Choroid plexus epithelial cell (primary cell): ENCODE data around the gene KIF27.

Source experiments
- DNase-seq: peaks from one replicate; pipeline ENCODE4 v3.0.0-alpha.2; 2010; ENCODE audit warnings: low read depth
- H3K4me3 ChIP-seq: 2 replicates; pipeline ENCODE4 v1.5.1; 2011; ENCODE audit warnings: low read depth, mild to moderate bottlenecking, control low read depth, low read length, moderate library complexity
- TF ChIP-seq, protein P1 (sequence below): conservative IDR thresholded peaks from 2 replicates; pipeline ENCODE4 v1.5.1; 2011; ENCODE audit warnings: low read depth, mild to moderate bottlenecking, control low read depth, inconsistent platforms, low read length, moderate library complexity

KIF27 gene

DNA sequence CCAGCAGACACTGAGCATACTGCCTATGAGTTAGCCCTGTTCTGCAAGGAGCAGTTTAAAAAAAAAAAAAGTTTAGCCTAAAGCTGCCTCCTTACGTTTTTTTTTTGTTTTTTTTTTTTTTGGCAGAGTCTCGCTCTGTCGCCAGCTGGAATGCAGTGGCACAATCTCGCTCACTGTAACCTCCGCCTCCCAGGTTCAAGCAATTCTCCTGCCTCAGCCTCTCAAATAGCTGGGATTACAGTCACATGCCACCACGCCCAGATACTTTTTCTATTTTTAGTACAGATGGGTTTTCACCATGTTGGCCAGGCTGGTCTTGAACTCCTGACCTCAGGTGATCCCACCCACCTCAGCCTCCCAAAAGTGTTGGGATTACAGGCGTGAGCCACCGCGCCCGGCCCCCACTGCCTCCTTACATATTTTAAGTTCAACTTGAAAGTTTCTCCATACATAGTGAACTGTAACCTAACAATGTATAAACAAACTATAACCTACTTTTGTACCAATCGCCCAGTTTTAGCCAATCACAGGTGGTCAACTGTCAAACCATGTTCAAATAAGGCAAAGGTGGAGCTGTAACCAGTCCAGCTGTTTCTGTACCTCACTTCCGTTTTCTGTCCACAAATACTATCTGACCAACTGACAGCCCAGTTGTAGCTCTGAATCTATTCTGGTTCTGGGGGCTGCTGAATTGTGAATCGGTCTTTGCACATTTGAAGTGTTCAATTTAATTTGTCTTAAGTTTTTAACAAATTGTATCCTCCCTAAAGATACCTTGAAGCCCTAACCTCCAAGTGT is 120.8 kb downstream of the KIF27 start:
- TF ChIP-seq, protein P1, sequence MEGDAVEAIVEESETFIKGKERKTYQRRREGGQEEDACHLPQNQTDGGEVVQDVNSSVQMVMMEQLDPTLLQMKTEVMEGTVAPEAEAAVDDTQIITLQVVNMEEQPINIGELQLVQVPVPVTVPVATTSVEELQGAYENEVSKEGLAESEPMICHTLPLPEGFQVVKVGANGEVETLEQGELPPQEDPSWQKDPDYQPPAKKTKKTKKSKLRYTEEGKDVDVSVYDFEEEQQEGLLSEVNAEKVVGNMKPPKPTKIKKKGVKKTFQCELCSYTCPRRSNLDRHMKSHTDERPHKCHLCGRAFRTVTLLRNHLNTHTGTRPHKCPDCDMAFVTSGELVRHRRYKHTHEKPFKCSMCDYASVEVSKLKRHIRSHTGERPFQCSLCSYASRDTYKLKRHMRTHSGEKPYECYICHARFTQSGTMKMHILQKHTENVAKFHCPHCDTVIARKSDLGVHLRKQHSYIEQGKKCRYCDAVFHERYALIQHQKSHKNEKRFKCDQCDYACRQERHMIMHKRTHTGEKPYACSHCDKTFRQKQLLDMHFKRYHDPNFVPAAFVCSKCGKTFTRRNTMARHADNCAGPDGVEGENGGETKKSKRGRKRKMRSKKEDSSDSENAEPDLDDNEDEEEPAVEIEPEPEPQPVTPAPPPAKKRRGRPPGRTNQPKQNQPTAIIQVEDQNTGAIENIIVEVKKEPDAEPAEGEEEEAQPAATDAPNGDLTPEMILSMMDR, result no peak

DNA sequence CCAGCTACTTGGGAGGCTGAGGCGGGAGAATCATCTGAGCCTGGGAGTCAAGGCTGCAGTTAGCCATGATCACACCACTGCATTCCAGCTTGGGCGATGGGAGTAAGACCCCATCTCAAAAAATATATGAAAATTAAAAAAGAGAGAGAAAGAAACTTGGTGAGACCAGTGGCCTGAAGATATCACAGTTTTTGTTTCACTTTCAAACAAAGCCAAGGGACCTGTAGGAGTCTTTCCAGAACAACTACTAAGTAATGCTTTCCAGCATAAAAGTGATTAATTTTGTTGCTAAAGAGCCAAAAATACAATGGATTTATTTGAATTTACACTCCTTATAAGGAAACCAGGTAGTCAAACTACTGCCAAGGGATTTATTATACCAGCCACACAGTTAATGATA is 127.2 kb downstream of the KIF27 start:
- DNase-seq, result no peak
- TF ChIP-seq, protein P1, result no peak
- H3K4me3 ChIP-seq, result no peak overlapping the region

More for the DNA sequence above, 120.8 kb downstream of the KIF27 start:
- H3K4me3 ChIP-seq, result no peak overlapping the region
- no peak for DNase-seq

DNA sequence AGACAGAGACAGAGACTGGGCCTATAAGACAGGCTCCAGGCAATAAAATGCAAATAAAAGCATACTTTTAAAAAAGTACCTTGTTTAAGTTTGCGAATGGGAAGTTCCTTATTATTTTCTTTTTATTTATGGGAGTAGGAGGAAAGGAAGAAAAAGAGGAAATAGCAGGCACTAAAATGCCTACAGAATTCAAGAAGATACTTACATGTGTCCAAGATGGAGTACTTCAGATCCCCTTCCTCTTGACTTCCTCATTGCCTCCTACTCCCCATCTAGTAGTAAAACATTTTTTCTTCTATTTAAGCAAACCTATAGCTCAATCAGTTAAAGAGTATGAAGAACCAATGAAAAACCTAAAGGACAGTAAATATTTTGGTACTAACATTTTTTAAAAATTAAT is 128.5 kb downstream of the KIF27 start:
- TF ChIP-seq, protein P1, result no peak
- no peak overlapping the region for H3K4me3 ChIP-seq
- no peak for DNase-seq
